ENCODE measurements around the gene CFTR.
A peak's percentile ranks its signal among the peaks of the same experiment; 100 is the strongest.
"Not testable (repeated sequence)": the region's sequence is repeated elsewhere in the genome, so short reads cannot be mapped to it uniquely, and the experiment has no call there.

CFTR gene

DNA sequence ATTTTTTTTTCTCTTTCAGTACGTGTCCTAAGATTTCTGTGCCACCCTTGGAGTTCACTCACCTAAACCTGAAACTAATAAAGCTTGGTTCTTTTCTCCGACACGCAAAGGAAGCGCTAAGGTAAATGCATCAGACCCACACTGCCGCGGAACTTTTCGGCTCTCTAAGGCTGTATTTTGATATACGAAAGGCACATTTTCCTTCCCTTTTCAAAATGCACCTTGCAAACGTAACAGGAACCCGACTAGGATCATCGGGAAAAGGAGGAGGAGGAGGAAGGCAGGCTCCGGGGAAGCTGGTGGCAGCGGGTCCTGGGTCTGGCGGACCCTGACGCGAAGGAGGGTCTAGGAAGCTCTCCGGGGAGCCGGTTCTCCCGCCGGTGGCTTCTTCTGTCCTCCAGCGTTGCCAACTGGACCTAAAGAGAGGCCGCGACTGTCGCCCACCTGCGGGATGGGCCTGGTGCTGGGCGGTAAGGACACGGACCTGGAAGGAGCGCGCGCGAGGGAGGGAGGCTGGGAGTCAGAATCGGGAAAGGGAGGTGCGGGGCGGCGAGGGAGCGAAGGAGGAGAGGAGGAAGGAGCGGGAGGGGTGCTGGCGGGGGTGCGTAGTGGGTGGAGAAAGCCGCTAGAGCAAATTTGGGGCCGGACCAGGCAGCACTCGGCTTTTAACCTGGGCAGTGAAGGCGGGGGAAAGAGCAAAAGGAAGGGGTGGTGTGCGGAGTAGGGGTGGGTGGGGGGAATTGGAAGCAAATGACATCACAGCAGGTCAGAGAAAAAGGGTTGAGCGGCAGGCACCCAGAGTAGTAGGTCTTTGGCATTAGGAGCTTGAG, at the start of gene CFTR:
Gene CFTR (plus strand): TSS at position 801 of the 830 bp plus-strand sequence. CDS start 70 bp downstream, outside the sequence.
- peak; percentile 17 for DNase-seq

DNA sequence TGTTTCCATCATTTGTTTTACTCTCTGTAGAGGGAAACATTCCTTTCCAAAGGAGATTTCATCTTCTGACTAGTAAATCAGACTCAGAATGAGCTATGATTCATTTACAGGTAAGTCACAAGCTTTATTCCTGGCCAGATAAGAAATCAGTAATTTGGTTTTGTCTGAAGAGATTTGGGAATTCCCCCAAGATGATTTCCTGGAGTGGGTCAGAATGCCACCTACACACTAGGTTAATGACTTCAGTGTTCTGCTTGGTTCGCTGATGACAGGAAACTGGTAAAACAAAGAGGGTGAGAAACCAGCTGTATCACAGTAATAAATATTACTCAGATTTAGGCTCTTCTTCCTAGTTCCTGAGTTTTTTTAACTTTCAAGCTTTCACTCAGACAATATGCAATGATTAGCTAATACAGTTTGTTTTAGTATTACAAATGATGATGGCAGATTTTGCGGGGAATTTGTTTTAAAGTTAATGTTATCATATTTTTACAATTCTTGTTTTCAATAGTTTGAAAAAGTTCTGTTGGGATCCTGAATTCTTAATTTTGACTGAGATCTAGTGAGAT, 44.3 kb upstream of the CFTR start:
- no peak for DNase-seq

DNA sequence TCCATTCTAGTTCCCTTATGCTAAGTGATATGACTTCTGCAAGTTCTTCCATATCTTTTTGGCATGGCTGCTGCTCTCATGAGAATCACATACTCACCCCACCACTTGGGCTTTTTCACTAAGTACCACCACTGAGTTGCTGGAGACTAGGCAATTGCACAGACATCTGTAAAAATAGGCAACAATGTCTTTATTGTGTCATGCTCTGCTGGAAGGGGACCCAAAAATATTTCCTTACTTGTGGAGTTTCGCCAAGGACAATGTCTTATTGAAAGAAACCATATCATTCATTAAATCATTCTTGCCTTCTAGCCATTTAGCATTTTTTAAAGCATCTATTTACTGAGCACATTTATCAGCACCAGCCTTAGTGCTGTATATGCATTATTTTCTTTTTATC, 35.2 kb upstream of the CFTR start:
- DNase-seq = no peak

DNA sequence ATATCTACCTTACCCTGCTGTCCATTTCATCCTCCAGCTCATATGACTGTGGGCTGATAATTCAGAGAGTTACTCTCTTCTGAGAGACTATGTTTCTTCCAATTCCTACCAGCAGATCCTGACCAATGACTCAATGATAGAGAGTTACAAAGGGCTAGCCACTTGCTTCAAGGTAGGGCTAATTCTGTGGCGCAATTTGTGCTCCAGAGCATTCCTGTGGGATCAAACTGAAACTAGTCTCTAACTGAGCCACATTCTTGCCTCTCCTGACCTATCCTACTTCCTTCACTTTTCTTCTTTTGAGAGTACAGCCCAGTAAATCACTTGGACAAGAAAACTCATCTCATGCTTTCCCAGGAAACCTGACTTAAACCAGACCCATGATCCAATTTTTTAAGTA, 34.6 kb upstream of the CFTR start:
- no peak for DNase-seq

DNA sequence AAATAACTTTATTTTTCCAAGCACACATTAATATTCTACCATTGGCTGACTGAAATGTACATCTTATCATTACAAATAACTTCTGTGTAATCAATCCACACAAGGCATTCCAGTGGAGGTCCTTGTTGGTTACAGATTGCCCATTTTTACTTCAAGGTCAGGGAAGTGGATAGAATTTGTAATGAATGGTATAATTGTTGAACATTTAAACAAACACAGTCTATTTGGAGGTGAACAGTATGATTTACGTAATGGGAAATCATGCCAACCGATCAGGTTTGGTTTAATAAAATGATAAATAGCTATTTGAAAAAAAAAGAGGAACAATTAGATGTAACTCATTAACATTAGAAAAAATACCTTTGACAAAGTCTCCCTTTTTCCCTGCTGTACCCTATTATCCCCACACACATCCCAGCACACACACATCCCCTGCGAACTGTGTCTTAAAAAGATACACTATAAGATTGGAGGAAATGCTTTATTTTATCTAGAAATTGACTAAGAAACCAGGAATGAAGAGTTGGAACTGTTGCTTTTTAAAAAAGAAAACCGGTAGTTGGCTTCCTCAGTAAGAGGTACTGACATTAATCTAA, 33.5 kb upstream of the CFTR start:
- DNase-seq = no peak

DNA sequence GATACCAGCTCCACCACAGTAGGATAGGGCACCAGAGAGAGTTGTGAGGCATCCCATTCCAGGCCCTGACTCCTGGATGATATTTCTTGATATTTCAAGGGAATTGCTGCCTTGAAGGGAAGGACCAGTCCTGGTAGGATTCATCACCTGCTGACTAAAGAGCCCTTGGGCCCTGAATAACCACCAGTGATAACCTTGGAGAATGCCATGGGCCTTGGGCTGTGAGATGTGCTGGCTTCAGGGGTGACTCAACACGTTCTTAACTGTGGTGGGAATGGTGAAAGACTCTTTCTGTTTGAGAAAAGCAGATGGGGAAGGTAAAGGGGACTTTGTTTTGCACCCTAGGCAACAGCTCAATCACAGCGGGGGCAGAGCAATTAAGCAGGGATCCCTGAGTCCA, 31.2 kb upstream of the CFTR start:
- no peak for DNase-seq

DNA sequence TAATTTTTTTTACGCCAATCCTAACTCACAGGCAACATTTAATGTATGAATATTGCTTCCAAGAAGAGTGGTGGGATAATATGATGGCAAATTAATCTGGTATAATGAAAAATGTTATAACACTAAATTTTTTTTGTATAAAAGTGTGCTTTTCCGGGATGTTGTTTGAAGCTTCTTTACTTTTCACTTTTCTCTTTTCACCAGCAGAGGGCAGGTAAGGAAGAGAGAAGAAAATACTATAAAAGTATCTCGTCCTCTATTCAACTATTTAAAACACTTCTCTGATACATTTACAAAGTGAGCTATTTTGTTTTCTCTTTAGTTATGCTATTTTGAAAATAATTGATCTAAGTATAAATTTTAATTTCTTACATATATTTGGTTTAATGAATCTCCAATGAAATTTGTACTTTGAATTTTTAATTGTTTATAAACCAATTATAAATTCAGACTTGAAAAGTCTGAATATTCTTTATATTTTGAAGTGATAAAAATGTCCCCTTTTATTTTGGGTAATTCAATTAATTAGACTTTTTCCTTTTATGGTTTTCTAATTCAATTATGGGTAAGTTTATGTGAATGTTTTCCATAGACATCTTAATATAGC, 20.7 kb upstream of the CFTR start:
- no peak for DNase-seq

DNA sequence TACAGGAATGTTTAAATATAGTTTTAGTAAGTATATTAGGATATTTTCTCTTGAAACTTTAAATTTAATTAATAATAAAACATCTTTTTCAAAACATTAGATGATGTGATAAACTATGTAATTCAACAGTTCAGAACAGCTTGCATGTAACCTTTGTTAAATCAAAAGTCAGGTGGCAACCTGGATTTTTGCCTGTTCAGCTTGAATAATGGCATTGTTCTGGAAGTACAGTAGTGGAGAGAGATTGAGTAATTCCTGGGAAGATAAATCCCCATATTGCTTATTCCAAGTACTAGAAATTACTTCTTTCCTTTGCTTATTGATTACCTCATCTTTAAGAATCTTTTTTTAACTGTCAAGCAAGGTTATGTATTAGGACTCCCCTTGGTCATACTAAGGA, 20.1 kb upstream of the CFTR start:
- DNase-seq = no peak

DNA sequence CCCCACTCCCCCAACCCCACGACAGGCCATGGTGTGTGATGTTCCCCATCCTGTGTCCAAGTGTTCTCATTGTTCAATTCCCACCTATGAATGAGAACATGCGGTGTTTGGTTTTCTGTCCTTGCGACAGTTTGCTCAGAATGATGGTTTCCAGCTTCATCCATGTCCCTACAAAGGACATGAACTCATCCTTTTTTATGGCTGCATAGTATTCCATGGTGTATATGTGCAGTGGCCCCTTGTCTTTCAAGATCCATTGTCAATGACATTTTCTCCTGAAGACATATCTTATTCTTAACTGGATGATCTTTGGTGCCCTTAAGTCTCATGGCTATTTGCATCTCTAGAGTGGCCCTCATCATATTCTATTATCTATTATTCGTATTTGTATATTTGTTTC, 19.0 kb upstream of the CFTR start:
- not testable (repeated sequence) for DNase-seq

DNA sequence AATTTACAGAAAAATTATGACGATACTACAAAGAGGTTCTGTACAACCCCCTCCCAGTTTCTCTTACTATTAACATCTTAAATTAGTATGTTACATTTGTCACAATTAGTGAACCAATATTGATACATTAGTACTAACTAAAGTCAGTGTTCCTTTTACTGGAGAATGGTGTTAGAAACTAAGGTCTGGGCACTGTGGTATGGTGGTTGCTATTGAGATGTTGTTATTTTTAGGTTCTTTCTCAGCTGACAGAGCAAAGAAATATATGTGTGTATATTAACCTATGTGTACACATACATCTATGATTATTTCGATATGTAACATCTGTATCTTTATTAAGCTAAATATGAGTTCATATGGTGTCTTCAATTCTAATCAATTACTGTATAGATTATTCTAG, 11.7 kb upstream of the CFTR start:
- DNase-seq = no peak

DNA sequence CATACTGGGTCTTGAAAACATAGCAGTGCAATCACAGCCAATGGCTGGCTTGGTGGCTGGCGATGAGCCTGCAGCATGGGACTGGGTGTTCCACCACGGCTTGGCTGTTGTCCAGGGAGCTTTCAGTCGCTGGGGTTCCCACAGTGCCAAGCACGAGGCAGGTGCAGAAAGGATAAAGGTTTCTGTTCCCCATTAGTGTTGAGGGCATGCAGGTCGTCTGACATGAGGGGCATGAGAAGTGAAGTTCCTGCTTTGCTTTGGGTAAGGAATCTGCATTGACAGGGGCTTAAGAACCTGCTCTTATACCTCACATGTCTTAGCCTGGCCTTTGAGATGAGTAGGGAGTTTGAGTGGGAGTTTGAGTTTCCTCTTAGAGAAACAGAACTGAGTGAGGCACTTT, 9.0 kb upstream of the CFTR start:
- no peak for DNase-seq

DNA sequence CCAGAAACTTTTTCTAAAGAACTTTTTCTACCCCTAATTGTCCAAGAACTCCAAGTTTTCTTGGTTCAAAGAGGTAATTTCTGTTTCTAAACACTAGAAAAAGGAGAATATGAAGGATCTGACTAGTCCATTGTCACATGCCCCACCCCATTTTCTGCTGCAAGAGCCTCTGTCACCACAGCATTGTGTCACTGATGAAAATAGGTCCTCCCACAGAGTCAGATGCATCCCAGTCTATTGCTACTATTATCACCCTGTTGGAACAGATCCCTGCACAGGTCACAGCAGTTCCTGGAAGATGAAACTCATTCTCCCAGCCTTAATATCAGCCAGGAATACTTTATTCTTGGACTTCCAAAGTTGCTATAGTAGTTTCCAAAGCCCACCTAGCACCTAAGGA, 7.5 kb upstream of the CFTR start:
- no peak for DNase-seq

DNA sequence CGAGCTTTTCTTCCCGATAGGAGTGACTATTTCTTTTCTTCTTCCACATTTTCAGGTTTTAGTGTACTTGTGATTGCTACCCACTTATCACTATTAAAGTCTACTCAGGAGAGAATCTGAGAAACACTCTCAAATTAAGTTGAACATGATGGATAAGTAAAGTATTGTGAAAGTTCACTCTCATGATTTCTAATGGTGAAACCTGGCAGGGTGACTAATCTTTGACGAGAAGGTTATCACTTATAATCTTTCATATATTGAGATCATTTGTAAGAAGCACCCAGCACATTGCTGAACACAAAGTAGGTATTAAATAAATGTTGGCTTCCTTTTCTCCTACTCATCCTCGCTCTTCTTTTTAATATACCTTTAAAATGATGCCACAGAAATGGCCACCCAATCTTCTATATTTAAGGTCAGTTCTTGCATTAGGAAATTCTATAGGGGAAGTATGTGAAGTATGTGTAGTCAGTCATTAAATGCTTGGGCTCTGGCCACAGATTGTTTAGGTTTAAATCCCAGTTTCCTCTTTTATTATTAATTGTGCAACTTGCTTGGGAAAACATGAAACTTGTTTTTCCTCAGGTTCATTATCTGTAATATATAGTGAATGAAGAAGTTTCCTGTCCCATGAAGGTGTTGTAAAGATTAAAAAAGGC, 3.1 kb upstream of the CFTR start:
- no peak for DNase-seq

DNA sequence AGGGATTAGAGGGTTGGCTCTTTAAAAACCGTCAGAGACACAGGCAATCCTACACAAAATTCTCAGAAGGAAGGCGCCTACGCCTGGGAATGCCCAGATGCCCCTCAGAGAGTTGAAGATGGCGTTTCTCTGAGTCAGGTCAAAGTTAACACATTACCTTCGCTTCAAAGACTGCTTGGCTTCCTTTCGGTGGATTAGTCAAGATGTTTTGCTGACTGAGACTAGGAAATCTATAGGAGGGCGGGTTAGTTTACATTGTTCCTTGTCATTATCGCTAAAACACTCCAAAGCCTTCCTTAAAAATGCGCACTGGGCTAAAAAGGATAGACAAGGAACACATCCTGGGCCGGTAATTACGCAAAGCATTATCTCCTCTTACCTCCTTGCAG, 995 bp upstream of the CFTR start:
- DNase-seq = no peak

DNA sequence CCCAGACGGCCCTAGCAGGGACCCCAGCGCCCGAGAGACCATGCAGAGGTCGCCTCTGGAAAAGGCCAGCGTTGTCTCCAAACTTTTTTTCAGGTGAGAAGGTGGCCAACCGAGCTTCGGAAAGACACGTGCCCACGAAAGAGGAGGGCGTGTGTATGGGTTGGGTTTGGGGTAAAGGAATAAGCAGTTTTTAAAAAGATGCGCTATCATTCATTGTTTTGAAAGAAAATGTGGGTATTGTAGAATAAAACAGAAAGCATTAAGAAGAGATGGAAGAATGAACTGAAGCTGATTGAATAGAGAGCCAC, 184 bp downstream of the CFTR start:
- no peak for DNase-seq

DNA sequence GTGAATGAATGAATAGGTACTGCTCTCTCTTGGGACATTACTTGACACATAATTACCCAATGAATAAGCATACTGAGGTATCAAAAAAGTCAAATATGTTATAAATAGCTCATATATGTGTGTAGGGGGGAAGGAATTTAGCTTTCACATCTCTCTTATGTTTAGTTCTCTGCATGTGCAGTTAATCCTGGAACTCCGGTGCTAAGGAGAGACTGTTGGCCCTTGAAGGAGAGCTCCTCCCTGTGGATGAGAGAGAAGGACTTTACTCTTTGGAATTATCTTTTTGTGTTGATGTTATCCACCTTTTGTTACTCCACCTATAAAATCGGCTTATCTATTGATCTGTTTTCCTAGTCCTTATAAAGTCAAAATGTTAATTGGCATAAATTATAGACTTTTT, 1.2 kb downstream of the CFTR start:
- no peak for DNase-seq

DNA sequence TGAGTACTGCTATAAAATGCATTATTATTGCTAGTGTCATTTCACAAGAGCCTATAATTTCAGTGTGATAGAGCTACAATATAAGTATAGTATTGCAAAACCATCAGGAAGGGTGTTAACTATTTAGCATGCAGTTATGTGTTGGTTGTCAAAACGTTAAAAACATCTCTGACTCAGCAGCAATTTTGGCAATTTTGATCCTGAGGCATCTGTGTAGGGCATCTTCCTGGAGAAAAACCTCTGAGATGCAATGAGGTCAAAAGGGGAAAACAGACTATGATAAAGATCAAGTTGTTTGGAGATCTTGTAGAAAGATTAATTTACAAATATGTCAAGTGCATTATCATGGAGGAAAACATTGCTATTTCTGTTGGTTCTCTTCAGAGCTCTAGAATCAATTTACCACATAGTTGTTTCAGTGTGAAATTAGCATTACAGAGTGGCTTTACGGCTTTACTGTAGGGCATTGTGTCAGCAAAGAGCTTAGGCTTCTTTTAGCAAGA, 5.3 kb downstream of the CFTR start:
- no peak for DNase-seq

DNA sequence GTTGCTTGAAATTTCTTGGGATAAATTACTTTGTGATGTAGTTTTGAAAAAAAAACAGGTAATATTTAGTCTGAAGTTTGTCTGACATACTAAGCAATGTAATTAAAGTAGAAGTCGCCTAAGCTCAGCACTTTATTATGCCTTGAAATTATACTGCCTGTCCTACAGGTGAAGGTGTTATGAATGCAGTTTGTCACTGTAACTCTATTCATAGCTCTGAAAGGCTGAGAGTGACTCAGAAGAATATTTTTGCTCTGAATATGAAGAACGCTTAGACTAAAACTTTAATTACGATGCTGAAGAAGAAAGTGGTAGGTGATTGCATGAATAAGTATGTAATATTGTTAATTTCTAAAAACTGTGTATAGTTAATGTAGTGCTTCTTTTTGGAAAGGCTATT, 9.2 kb downstream of the CFTR start:
- no peak for DNase-seq

DNA sequence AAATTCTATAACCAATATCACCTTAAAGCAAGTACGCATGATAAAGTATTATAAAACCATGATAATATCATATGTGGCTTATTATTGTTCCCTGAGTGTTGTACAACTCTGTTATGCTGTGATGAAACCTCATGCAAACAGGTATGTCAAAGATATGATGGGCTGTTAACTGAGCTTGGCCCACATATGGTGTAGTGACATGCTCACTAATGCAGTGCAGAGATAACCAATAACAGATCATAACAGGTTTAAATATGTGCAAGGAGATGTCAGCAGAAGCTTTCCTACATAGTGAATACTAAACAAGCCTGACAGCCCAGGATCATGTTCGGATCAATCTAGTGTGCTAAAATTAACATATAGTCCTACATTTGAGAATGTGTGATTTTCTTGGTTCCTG, 9.6 kb downstream of the CFTR start:
- no peak for DNase-seq

DNA sequence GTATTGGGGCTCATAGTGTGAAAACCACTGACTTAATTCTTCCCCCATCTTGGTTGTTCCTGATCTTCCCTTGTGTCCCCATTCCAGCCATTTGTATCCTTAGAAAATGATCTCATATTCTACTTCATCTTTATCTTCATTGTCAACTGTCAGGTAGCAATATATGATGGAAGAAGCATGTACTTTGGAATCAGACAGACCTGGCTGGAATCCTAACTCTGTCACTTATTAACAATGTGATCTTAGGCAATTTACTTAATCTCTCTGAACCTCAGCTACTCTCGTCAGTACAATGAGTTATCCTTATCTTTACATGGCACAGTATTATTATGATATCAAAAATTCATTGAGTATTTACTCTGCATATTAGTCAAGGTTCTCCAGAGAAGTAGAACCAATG, 10.1 kb downstream of the CFTR start:
- DNase-seq = no peak

DNA sequence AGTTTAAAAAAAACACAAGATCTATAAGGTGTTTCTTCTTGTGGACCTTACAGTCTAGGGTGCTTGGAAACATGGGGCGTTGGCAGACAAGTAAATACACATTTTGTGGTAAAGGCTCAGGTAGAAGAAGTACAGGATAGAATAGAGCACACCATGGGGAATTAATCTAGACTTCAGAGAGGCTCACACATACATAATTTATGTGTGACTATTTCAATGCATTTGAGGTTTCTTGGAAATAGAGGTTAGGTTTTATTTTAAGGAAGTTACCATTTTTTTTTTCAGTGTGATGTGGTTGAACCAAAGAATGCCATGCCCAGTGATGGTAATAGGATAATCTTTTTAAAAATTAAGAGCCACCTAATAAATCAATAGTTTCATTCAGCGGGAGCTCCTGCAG, 12.8 kb downstream of the CFTR start:
- DNase-seq = no peak

DNA sequence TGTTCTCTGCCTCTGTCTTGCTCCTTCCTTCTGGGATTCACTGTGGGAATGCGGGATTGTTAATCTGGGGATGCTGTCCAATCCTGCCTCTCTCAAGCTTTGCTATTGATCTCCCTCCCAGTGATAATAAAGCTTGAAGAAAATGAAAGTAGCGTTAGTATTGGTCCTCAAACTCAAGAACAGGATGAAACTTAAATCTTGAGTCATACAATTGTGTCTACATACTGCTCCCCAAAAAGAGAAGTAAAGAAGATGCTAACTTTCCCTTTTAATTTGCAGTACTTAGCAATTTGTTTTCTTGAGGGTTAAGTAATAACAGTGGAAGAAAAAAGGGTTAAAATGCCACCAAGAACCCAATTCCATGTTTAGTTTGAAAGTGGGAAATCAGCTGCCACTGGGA, 13.6 kb downstream of the CFTR start:
- no peak for DNase-seq

DNA sequence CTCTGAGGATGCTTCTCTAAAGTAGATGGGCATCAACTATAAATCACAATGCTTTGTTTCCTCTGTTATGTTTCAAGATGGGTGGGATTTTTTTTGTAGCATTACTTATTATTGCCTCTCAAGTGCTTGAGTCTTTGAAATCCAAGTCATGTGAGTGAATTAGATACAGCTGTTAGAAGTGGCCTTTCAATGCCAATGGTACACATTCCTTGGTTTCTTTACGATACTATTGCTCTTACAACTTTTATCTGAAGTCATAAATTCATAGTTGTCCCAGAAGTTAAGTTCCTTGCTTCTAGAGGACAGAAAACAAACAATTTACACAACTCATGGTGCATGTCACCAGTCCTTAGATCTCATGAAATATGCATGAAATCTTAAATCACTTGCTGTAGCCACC, 15.5 kb downstream of the CFTR start:
- DNase-seq = no peak

DNA sequence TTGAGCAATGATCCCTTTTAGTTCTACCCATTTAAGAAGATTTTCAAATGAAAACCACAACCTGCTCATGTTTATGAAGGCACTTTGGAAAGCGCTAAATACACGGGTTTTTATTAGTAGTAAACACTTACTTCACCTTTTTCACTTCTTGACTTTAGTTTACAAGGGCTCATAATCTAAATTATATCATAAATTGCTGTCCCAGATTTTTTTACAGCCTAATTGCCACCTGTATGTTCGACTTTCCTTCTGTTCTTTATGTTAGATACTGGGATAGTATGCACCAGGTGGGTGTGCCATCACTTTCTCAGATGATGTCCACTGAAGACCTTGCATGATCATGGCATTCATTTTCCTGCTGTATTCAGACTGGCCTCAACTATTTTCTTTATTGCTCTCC, 22.5 kb downstream of the CFTR start:
- DNase-seq = no peak

Data from femur (tissue), 1 donor.